Islet of Langerhans (tissue), 1 donor: ENCODE results near the gene GABRB3.

Source experiments
- FAIRE-seq: peaks from one replicate; lab custom pipeline; 2011; peaks lifted over from hg19 to GRCh38; lab: Jason Lieb, UNC

GABRB3 gene

DNA sequence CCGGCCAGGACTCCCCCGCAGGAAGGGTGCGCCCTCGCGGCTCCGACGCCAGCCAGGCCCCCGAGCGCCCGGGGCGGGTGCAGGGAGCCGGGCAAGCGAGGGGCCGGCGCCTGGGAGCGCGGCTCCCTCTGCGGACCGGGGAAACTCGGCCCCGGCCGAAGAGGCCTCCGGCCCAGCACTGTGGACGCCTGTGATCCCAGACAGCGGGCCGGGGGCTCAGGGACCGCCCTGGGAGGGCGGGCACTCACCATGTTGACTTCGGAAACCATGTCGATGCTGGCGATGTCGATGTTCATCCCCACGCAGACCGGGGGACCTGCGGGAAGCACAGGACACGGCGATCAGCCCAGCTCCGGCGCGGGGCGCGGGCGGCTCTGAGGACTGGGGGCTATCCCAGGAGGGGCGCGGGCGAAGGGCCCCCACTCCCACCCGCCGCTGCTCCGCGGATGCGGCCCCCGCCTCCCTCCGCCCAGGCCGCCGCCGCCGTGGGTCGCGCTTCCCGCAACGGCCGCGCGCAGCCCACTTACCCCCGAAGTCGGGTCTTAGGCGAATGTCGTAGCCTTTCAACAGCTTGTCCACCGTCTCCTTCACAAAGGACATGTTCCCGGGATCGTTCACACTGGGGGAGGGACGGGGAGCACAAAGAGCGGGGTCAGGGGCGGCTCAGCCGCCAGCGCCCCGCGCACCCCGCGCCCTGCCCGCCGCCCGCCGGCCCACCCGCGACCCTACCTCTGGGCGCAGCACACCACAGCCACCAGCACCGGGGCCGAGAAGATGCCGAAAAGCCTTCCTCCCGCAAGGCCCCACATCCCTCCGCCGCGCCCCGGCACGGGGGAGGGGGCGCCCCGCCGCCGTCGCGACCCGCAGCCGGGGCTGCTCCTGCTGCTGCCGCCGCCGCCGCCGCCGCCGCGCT lies at the start of gene GABRB3:
GABRB3 (minus strand) TSS at position 913 of the 913 bp plus-strand sequence.
- no peak for FAIRE-seq

- no peak for FAIRE-seq
Observed at GRCh38 chr15:26807517-26808427, 34.9 kb upstream of the GABRB3 start.

GRCh38 chr15:26806574-26806973 lies 33.7 kb upstream of the GABRB3 start:
- no peak for FAIRE-seq

GRCh38 chr15:26806151-26806550 lies 33.3 kb upstream of the GABRB3 start:
- no peak for FAIRE-seq

DNA sequence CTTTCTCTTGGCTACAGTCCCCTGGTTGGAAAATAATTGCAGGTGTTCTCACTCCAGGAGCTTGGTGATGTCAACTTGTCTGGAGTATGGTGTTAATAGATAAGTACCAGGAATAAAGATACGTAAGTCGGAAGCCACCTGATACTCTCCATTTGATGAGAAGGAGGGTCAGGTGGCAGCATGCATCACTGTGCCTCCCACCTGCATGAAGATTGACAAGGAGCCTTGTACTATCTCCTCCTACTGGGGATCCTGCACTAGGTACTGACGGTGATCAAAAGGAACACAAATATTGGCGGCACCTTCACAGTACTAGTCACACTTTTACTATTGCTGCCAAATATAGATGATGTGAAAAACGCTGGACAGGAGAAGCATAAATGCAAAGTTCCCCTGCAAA lies 32.6 kb upstream of the GABRB3 start:
- FAIRE-seq, result no peak

DNA sequence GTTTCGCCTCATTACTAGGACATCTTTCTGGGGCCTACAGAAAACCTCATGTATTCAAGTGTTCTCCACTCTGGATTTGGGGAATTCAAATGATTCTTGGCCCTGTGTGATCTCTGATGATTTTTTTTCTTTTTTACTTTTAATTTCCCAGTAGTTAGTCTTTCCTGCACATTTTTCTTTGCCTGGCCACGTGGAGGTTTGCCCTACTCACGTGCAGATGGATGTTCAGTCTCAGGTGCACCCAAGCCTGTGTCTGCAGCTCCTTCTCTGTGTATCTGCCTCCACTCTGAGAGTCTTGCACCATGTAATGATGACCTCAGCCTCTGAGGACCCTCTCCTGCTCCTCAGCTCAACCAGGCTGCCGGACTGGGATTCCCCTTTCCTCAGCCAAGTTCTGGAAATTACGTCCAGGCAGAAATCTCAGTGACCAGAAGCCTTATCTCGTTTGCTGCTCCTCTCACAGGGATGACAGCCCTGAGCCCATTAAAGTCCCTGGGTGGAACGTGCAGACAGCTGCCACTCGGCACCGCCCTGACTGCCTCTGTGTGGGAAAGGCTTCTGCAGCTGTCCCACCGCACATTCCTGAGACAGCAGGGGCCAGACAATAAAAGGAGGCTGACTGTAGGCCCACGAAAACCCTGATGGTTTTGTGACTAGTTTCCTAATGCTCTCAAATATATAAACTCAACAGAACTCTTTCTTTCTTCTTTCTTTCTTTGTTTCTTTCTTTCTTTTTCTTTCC lies 31.4 kb upstream of the GABRB3 start:
- no peak for FAIRE-seq

DNA sequence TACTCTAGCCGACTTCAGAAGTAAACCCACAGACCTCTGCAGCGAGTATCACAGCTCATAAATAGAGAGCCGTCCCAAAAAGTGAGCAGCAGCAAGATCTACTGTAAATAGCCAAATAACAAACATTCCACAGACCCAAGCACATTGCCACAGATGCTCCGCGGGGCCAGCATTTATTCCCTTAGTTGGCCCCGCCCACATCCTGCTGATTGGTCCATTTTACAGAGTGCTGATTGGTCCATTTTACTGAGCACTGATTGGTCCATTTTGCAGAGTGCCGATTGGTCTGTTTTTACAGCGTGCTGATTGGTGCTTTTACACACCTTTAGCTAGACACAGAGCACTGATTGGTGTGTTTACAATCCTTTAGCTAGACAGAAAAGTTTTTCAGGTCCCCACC lies 17.3 kb upstream of the GABRB3 start:
- FAIRE-seq, result no peak

- no peak for FAIRE-seq
Observed at GRCh38 chr15:26781816-26782215, 8.9 kb upstream of the GABRB3 start.

DNA sequence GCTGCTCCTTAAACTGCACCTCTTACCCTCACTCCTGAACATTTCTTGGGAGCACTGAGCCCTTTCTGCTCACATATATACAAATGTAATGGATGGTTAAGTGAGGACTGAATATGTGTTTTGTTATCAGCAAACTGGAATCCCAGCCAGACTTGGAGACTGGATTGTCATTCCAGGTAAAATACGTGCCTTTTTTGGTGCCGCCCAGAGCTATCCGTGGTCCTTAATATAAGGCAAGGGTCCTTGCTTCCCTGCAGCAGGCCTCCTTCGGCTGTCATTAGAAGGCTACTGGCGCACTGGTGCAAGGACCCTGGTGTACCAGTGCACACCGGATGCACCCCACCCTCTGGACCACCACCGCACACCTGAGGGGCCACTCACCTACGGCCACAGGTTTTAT lies 1.1 kb upstream of the GABRB3 start:
- FAIRE-seq, result no peak

GRCh38 chr15:26773067-26773877 lies 406 bp upstream of the GABRB3 start:
- FAIRE-seq, result no peak

- no peak for FAIRE-seq
Observed at GRCh38 chr15:26771578-26772153, 1.2 kb downstream of the GABRB3 start.

DNA sequence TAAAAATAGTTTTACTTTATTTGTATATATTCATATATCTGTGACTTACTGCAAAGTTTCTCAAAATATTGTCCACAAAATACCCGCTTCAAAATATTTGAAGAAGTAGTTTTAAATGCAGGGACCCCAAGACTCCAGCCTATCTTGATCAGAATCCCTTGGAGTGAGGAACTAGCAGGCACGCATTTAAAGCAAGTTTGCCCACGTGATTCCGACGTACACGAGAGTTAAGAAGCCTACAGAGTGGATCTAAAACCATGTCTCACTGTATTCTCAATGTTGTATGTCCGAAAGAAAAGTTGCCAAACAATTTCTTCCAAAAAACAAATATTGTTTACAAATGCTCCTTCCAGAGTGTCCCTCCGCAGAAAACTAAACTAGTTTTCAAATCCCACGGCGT lies 1.7 kb downstream of the GABRB3 start:
- FAIRE-seq, result no peak

DNA sequence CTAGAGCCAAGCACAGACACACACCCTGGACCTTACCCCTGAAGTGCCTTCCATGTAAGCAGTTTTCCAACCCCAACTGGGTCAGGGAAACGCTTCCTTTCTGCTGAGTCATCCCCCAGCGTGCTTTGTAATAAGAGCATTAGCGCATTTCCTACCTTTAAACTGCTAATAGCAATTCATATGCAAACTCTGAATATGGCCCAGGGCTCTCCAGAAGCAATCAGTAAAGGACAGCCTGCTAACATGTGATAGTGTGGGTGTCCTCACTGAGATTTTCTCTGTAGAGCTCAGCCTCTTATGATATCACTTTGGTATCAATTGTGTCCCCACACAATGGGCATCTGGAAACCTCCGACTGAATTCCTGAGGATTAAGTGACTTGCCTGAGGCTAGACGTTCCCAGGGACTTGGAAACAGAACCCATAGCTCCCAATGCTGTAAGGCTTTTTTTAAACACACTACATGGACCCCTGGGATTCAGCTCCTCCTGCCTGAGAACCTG lies 5.6 kb downstream of the GABRB3 start:
- FAIRE-seq, result no peak

DNA sequence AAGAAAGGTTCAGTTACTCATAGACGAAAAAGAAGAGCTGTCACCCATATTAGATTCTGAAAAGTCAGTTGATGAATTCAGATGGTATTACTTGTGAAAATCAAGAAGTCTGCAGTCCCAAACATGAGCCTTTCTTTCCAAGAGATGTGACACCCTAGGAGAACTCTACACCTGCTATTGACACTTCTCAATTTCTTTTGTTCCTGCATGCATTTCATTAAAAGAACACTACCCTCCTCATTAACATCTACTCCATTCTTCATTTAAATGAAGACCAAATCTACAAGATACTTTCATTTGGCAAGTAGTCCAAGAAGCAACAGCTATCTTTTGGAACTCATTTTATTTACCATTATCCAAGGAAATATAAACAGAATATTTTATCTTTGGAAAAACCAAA lies 6.6 kb downstream of the GABRB3 start:
- no peak for FAIRE-seq

GRCh38 chr15:26759986-26760385 lies 12.9 kb downstream of the GABRB3 start:
- FAIRE-seq, result no peak

DNA sequence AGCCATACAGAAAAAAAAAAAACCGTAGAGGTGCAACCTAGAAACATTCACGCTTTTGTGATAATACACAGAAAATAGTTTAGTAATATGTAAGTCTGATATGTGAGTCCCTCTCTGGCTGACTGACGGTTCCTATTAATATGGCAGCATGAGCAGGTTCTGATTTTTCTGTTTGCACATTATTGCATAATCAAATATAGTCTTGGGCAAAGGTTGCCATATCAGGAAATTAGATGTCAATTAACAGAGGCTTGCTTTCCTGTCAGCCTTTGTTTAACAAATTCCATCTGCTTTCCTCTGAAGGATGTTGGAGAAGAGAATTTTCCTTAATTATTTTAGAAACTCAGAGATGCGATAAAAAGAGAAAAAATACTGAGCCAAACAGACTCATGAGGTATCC lies 14.8 kb downstream of the GABRB3 start:
- peak; percentile 74 for FAIRE-seq

DNA sequence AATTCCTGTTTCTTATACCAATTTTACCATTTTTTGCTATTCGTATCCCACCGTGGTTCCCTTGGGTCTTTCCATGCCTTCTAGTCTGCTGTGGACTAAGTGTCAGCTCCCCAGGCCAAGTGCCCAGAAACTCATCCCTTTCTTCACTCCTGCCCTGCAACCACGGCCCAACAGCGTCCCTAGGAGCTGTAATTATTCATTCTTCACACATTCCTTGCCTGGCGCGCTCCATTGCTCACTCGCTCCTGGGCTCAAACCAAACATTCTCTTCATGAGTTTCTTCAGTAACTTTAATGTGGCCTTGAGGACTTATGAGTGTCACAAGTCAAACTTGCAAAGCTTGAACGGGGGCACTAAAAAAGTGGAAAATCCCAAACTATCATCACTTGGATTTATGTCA lies 15.7 kb downstream of the GABRB3 start:
- FAIRE-seq, result no peak

- no peak for FAIRE-seq
Observed at GRCh38 chr15:26744894-26745293, 28.0 kb downstream of the GABRB3 start.

- FAIRE-seq, result no peak
Observed at GRCh38 chr15:26739791-26740190, 33.1 kb downstream of the GABRB3 start.

- no peak for FAIRE-seq
Observed at GRCh38 chr15:26738996-26739395, 33.9 kb downstream of the GABRB3 start.
